Omental fat pad (tissue), 4 donors: ENCODE data around the gene APOBEC4. TPM values are rescaled to one million over a fixed set of nuclear protein-coding genes. Genes with fewer than 3 reads are reported as not detected.

Source experiments
- ATAC-seq: fragments of 150-250 bp; one replicate; pipeline ENCODE4 v1.9.1; 2016; ENCODE audit warnings: mild to moderate bottlenecking, moderate library complexity; ENCODE audit not compliant: low FRiP score
- DNase-seq: peaks from one replicate; pipeline ENCODE4 v3.0.0-alpha.2; 2019; ENCODE audit warnings: low spot score
- total RNA-seq, 4 donors: library from RNA; depleted of rRNA; stranded (reverse); fragments of >200 nt; gene quantifications; one replicate each; pipeline ENCODE4 v1.1.0, GENCODE V29; 2016
- TF ChIP-seq, protein P1 (sequence below), 3 donors: fragments of 450-650 bp; IDR thresholded peaks; one replicate each; pipeline ENCODE4 v1.5.1; 2016 to 2017; ENCODE audit warnings: antibody characterized with exemption in 3 of 3, mild to moderate bottlenecking in 3 of 3, moderate library complexity in 2 of 3

The APOBEC4 gene
- total RNA-seq, 4 donors from 2014 or later, result not detected

DNA sequence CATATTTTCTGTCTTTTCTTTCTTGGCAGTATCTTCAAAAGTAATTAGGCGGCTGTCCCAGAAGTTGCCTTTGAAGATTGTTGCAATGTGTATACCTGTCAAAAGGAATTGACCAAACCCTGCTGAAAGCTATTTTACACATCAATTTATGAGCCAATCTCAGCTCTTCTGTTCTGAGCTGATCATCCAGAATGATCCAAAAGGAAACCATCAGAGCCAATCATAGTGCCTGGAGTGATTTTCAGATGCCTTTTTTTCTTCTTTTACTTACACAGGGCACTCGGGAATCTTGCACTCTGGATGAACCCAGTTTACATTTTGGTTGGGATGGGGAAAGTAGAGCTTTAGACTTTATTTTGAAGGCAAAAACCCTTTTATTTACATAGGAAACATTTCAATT, 21.8 kb upstream of the APOBEC4 start:
- TF ChIP-seq, protein P1, sequence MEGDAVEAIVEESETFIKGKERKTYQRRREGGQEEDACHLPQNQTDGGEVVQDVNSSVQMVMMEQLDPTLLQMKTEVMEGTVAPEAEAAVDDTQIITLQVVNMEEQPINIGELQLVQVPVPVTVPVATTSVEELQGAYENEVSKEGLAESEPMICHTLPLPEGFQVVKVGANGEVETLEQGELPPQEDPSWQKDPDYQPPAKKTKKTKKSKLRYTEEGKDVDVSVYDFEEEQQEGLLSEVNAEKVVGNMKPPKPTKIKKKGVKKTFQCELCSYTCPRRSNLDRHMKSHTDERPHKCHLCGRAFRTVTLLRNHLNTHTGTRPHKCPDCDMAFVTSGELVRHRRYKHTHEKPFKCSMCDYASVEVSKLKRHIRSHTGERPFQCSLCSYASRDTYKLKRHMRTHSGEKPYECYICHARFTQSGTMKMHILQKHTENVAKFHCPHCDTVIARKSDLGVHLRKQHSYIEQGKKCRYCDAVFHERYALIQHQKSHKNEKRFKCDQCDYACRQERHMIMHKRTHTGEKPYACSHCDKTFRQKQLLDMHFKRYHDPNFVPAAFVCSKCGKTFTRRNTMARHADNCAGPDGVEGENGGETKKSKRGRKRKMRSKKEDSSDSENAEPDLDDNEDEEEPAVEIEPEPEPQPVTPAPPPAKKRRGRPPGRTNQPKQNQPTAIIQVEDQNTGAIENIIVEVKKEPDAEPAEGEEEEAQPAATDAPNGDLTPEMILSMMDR (IDR thresholded peaks at IDR 0.05), result no peak

DNA sequence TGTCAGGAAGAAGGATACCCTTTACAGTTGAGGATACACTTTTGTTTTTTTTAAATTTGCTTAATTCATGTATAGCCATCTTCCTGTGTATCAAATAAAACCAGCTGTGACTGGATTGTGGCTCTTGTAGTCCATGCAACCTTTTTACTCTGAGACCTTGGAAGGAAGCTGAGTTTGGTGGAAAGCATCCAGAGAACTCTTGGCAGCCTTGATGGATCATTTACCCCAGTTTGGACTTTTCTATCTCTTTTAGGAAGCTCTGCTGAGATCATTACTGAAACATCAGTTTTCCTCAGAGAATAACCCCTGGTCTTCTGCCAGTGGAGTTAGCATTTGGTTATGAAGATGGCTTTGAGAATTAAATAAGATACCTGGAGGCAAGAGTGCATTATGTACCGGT, 21.2 kb upstream of the APOBEC4 start:
- ATAC-seq (no peak), DNase-seq (no peak)
- TF ChIP-seq, protein P1 (IDR thresholded peaks at IDR 0.05), result no peak

More for the DNA sequence above, 21.8 kb upstream of the APOBEC4 start:
- ATAC-seq, result no peak
- DNase-seq, result no peak

DNA sequence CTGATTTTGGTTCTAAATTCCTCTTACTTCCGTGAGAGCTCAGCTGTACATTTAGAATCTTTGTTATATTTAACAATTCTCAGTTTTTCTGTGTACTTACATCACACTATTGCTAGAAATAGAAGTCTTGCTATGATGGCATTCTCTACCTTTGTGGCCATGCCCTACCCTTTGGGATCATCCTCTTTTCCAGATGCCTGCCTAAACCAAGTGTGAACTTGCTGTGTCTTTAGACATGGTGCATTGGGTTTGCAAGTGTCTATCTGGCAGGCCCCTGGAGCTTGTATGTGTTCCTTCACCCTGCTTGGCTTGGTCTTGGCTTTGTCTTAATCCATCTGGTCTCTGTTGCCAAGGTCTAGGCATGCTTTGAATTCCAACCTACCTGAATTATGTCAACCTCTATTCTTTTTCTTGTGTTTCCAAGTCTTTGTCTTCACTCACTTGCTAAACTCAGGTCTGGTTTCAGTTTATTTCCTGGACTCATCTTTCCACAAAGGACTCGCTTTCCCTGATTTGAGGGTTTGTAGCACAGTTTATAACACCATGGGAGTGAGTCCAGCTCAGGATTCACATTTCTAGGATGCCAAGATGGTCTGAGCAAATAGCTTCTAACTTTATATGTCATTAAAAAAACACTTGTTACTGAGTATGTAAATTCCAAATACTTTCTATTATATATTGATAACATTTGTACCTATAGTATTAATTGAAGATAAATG, 20.6 kb upstream of the APOBEC4 start:
- ATAC-seq (no peak), DNase-seq (no peak)
- TF ChIP-seq, protein P1 (IDR thresholded peaks at IDR 0.05), result no peak

DNA sequence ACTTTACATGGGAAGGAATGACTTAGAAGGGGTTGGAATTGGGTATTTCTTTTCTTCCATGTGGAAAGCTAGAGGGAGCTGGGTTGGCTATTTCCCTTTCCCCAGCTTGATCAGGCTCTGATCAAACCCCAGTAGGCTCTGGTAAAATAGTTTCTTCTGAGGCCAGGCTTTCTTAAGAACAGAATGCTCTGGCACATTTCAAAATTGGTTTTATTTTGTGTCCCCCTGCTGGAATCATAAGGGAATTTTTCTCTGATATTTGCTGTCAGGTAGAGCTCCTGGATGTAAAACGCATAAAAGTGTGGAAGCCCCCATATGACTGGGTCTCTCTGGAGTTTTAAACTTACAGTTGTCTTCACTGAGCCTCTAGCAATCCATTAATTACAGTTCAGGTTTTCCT, 17.1 kb upstream of the APOBEC4 start:
- TF ChIP-seq, protein P1 (IDR thresholded peaks at IDR 0.05), result no peak
- ATAC-seq (no peak), DNase-seq (no peak)

DNA sequence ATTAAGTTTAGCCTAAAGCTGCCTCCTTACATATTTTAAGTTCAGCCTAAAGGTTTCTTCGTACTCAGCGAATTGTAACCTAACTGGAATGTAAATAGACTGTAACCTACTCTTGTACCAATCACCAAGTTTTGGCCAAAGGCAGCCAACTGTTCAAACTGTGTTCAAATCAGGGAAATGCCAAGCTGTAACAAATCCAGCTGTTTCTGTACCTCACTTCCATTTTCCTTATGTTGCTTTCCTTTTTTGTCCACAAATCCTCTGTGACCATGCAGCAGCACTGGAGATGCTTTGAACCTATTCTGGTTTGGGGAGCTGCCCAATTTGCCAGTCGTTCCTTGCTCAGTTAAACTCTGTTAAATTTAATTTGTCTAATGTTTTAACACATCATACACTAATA, 3.2 kb upstream of the APOBEC4 start:
- ATAC-seq (no peak), DNase-seq (no peak)
- TF ChIP-seq, protein P1 (IDR thresholded peaks at IDR 0.05), result no peak

DNA sequence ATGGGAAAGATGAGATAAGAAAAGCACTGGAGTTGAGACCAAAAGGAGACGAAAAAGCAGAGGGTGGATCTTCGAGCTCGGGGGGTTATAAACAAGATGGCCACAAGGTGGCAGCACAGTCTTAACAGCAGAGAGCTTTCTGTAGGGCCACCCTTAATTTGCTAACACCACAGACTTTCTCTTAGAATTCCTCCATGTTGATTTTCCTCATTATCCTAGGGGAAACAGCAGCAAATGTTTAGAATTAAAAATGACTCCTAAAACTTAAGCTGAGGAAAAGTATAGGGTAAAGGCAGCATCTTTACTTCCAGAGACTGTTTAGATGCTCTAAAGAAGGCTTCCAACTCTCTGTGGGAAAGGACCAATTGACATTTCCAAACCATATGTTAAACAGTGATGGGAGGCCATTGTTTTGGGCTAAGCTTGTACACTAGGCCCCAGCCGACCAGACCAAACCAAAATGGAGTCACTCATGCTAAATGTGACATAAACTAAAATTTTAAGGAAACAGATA, 2.5 kb upstream of the APOBEC4 start:
- DNase-seq (peak; percentile 94), ATAC-seq (peak; percentile 92)
- TF ChIP-seq, protein P1 (IDR thresholded peaks at IDR 0.05), result peak in 1 of 3 donors; percentile 71

DNA sequence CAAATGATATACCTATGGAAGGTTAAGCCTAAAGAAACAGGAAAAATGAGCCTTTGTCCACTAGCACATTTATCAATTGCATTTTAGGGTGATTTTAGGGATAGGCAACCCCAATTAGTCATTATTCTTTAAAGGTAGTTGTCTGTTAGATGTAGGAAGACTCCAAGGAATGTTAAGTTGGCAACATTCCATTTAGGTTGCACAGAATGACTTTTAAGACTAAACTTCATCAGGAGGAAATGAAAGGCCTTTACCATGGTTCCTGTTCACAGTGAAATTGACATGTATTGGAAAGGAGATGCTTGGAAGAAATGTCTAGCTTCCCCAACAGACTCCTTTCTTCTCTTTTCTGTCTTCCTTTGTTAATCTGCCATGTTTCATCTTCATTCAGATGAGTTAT, 1.6 kb upstream of the APOBEC4 start:
- TF ChIP-seq, protein P1 (IDR thresholded peaks at IDR 0.05), result no peak
- DNase-seq, result no peak
- no peak for ATAC-seq
